Stimulated activated CD8-positive, alpha-beta memory T cell treated with anti-CD3 and anti-CD28 coated beads, Interleukin-15, amount 100 ng/mL, for 4 hours (primary cell): Measurements from ENCODE around the gene SMPD1.

Experiments used
- DNase-seq, 2 donors: peaks; one replicate each; pipeline ENCODE4 v3.0.0-alpha.2; 2020; ENCODE audit warnings: low read depth in 2 of 2

The SMPD1 gene

DNA sequence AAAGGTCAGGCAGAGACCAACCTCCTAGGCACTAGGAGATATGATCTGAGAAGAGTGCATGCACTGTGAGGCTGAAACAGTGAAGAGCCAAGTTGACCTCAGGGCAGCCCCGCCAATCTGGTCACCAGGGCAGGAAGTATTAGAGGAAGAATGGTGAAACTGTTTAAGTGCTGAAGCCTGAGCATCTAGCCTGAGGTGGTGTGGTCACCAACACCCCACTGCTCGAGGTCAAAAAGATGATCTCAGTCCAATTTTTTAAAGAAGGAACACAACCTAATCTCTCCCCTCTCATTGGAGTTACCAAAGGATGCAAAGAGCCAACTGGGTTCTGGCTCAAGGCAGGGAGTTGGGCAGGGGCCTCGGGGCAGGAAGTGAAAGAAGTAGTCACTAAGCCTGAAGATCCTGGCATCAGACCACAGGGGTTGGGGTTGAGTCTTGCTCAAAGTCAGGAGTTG is 24.6 kb downstream of the SMPD1 start:
- no peak for DNase-seq

DNA sequence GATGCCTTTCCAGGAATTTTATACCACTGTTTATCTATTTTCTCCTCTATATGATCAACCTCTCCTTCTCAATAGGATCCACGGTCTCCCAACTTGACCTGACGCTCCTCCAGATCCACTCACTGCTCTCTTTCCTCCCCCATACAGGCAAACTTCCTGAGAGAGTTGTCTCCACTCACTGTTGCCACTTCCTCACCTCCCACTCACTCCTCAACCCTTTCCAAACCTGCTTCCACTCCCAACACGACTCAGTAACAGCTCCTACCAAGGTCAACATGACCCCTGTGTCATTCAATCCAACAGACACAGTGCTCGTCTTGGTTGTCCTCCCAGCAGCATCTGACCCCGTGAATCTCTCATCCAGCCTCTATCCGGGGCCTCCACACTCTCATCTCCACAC is 25.5 kb downstream of the SMPD1 start:
- DNase-seq: no peak

- no peak for DNase-seq
Observed at GRCh38 chr11:6417907-6418556, 27.8 kb downstream of the SMPD1 start.

- DNase-seq: no peak
Observed at GRCh38 chr11:6418557-6419008, 28.3 kb downstream of the SMPD1 start.

DNA sequence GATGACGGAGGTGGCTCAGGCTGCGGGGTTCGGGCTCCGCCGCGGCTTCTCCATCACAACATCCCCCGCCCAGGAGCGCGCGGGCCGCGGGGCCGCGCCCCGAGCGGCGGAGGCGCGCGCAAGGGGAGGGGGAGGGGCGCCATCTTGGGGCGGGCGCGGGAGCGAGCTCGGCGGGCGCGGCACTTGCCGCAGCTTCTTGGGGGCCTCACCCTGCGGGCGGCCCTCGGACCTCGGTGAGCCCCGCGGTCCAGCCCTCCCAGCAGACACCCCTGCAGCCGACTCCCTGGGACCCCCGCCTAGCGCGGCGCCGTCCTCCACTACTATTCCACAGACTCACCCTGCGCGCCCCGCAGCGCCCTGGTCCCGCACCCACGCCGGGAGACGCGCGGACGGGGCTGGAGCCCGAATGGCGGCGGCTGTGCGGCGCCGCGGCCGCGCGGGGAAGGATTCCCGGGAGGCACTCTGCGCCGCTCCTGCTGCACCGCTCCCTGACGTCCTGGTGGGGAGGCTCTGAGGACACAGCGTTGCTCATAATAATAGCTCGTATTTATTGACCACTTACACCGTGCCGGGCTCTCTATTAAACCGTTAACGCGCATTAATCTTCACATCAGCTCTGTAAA is 28.8 kb downstream of the SMPD1 start, which contains the start of gene APBB1:
Gene APBB1 (minus strand): TSS at position 86 of the 623 bp plus-strand sequence. CDS start 7,747 bp downstream, outside the sequence.
- peak; percentile 10 to 50 for DNase-seq

- no peak for DNase-seq
Observed at GRCh38 chr11:6420677-6421076, 30.4 kb downstream of the SMPD1 start.

GRCh38 chr11:6427516-6427915 is 37.2 kb downstream of the SMPD1 start:
- no peak for DNase-seq

DNA sequence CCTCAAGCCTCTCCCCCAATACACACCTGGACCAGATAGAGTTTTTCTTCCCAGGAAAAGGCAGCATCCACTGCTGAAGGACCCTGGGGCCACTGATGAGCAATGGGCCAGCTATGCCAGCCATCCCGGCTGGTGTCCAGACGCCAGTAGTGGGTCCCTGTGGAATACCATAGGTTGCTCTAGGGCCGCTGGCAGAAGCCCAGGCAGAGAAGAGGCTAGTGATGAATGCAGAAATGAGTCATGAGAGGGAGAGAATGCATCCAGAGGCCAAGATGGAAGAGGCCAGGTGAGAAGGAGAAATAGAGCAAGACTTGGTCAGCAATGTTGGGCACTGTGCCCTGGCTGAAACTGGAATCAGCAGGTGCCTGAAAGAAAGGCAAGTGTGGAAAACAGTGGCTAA is 41.6 kb downstream of the SMPD1 start:
- DNase-seq: no peak

DNA sequence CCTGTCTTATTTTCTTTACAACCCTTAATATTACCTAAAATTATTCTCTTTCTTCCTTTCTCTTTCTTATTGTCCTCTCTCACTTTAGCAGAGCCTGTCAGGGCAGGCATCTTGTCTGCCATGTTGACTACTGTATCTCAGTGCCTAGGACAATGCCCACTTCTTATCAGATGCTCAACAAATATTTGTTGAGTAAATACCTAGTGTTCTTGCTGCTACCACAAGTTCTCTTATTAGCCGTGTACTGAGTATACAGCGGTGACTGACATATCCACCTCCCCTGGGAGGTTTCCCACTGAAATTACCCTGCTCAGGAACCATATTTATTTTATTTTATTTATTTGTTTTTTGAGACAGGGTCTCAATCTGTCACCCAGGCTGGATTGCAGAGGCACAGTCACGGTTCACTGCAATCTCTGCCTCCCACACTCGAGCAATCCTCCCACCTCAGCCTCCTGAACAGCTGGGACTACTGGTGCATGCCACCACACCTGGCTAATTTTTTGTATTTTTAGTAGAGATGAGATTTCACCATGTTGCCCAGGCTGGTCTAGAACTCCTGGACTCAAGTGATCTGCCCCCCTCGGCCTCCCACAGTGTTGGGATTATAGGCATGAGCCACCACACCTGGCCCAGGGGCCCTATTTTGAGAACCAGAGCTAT is 43.9 kb downstream of the SMPD1 start:
- no peak for DNase-seq

GRCh38 chr11:6437423-6437822 is 47.1 kb downstream of the SMPD1 start:
- DNase-seq: no peak

GRCh38 chr11:6437993-6438392 is 47.7 kb downstream of the SMPD1 start:
- DNase-seq: no peak

GRCh38 chr11:6438979-6439571 is 48.8 kb downstream of the SMPD1 start:
- DNase-seq: no peak

GRCh38 chr11:6440906-6441358 is 50.7 kb downstream of the SMPD1 start, which contains the start of gene HPX:
Gene HPX (minus strand): TSS chr11:6440987. CDS start chr11:6440963, 24 bp downstream.
- no peak for DNase-seq

- DNase-seq: no peak
Observed at GRCh38 chr11:6442441-6442840, 52.2 kb downstream of the SMPD1 start.

GRCh38 chr11:6443269-6444003 is 53.2 kb downstream of the SMPD1 start:
- DNase-seq: peak in 1 of 2 donors; percentile 27
